Stimulated activated CD4-positive, alpha-beta T cell treated with anti-CD3 and anti-CD28 coated beads, Interleukin-4, amount 100 ng/mL, for 24 hours (primary cell): ENCODE results near the gene CSH1.
"Not testable (repeated sequence)": the region's sequence is repeated elsewhere in the genome, so short reads cannot be mapped to it uniquely, and the experiment has no call there.

Source experiments
- DNase-seq: peaks from one replicate; pipeline ENCODE4 v3.0.0-alpha.2; 2020

The CSH1 gene

GRCh38 chr17:63928172-63928666 lies 31.8 kb upstream of the CSH1 start:
- no peak for DNase-seq

GRCh38 chr17:63927464-63928171 lies 31.2 kb upstream of the CSH1 start:
- no peak for DNase-seq

GRCh38 chr17:63926164-63926563 lies 29.8 kb upstream of the CSH1 start:
- DNase-seq, result no peak

GRCh38 chr17:63925615-63926014 lies 29.2 kb upstream of the CSH1 start:
- no peak for DNase-seq

GRCh38 chr17:63922402-63922801 lies 26.0 kb upstream of the CSH1 start:
- DNase-seq, result not testable (repeated sequence)

GRCh38 chr17:63920779-63921178 lies 24.4 kb upstream of the CSH1 start:
- DNase-seq, result not testable (repeated sequence)

- not testable (repeated sequence) for DNase-seq
Measured at GRCh38 chr17:63920050-63920449, 23.7 kb upstream of the CSH1 start.

- DNase-seq, result peak; percentile 80
Measured at GRCh38 chr17:63919311-63919723, 22.9 kb upstream of the CSH1 start.

GRCh38 chr17:63918789-63919305 lies 22.5 kb upstream of the CSH1 start, which contains the start of gene GH1:
GH1 (minus strand) TSS chr17:63918839; CDS start chr17:63918776, 63 bp downstream.
- DNase-seq, result not testable (repeated sequence)

- no peak for DNase-seq
Measured at GRCh38 chr17:63918305-63918704, 21.9 kb upstream of the CSH1 start.

- no peak for DNase-seq
Measured at GRCh38 chr17:63917646-63918045, 21.3 kb upstream of the CSH1 start.

GRCh38 chr17:63917206-63917605 lies 20.8 kb upstream of the CSH1 start:
- not testable (repeated sequence) for DNase-seq

GRCh38 chr17:63916566-63917185 lies 20.3 kb upstream of the CSH1 start:
- DNase-seq, result no peak

- not testable (repeated sequence) for DNase-seq
Measured at GRCh38 chr17:63915753-63916152, 19.4 kb upstream of the CSH1 start.

GRCh38 chr17:63914471-63914870 lies 18.1 kb upstream of the CSH1 start:
- DNase-seq, result no peak

- DNase-seq, result peak; percentile 69
Measured at GRCh38 chr17:63911657-63912100, 15.3 kb upstream of the CSH1 start.

GRCh38 chr17:63911041-63911635 lies 14.8 kb upstream of the CSH1 start, which contains the start of gene CSHL1:
CSHL1 (minus strand) TSS chr17:63911258; CDS start chr17:63911196, 62 bp downstream.
- no peak for DNase-seq

- DNase-seq, result no peak
Measured at GRCh38 chr17:63910096-63910495, 13.7 kb upstream of the CSH1 start.

GRCh38 chr17:63909586-63909985 lies 13.2 kb upstream of the CSH1 start:
- DNase-seq, result not testable (repeated sequence)

- DNase-seq, result not testable (repeated sequence)
Measured at GRCh38 chr17:63907161-63907778, 10.9 kb upstream of the CSH1 start.

- not testable (repeated sequence) for DNase-seq
Measured at GRCh38 chr17:63904796-63905195, 8.4 kb upstream of the CSH1 start.

- DNase-seq, result peak; percentile 41
Measured at GRCh38 chr17:63903787-63904201, 7.4 kb upstream of the CSH1 start.

GRCh38 chr17:63901971-63902370 lies 5.6 kb upstream of the CSH1 start:
- not testable (repeated sequence) for DNase-seq
